ENCODE data around the gene FRMPD1.

The FRMPD1 gene

DNA sequence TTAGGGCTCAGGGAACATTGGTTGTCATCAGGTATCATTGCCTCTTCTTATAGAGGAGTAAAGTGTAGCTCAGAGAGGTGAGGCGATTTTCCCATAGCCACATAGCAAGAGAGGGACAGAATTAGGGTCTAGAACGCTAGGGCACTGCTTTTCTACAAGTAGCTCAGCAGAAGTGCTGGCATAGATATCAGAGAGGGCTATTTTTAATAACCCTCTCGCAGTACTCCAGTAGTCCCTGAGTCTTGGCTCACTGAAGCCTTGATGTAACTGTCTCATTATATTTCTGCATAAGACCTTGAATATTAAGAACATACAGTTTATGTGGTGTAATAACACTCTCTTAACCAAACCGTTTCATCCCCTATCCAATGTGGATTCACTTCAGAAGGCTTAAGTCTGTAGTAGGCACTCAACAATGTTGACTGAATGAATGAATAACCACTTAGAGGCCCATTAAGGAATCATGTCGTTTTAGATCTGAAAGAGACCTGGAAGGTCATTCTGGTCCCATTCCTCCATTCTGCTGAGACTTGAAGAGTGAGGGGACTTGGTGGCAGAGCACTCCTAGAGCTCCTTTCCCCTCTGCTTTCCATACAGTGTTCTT lies 4.7 kb upstream of the FRMPD1 start:
- Mint-ChIP-seq H3K36me3 (ENCODE audit: low read depth) (no peaks in the 10 kb centered on the region), H3K27ac (no peak overlapping the region), H3K4me1 (ENCODE audit: low read depth) (peaks cover 2% of the 10 kb centered on the region), H3K9me3 (no peaks in the 10 kb centered on the region), H3K27me3 (ENCODE audit: low read depth) (peaks cover 60% of the 10 kb centered on the region), H3K4me3 (no peak overlapping the region)
- DNase-seq (ENCODE audit: low spot score), result no peak

DNA sequence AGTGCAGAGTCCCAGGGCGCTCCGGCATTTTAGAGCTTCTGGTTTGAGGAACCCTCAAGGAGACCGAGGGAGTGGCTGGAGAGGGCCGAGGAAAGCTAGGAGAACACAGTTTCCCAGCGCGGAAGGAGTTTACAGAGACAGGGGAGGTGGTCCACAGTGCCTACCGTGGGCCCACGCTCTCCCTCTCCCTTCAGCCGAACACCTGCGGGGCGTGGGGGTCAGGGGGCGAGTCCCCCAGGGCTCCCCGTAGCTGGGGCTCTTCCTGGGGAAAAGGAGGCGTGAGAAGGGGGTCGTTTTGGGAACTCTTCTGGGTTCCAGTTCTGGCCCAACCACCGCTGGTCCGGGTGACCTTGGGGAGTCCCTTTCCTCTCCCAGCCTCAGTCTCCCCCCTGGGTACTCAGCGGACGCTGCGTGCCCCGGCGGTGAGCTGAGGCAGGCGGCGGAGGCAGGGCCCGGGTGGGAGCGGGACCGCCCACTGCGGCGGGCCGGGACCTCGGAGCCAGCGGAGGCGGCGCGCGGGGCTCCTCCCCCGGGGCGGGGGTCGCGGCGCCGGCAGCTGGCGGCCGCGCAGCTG lies 368 bp upstream of the FRMPD1 start:
- Mint-ChIP-seq H3K9me3 (no peaks in the 10 kb centered on the region), H3K27me3 (ENCODE audit: low read depth) (peaks cover 75% of the 10 kb centered on the region), H3K36me3 (ENCODE audit: low read depth) (no peaks in the 10 kb centered on the region), H3K4me1 (ENCODE audit: low read depth) (peaks cover 2% of the 10 kb centered on the region), H3K4me3 (peak overlapping the region; percentile 72), H3K27ac (no peak overlapping the region)
- DNase-seq (ENCODE audit: low spot score), result no peak

DNA sequence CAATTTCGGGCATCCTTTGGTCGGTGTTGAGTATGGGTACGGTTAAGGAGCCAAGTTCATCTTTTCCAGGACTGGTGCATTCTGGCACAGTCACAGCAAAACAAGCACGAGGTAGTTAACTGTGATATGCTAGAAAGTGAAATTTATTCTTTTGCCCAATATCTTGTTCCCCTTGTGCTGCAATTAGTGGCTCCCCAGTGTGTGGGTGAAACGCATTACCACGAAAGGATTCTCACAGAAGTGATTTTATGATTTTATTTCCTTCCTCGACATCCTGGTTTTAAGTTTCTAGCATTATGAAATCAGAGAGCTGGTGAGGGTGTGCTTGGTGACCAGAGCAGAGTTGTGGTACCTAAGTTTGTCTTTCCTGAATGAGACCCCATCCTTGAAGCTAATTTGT lies 1.5 kb downstream of the FRMPD1 start:
- DNase-seq (ENCODE audit: low spot score), result no peak
- Mint-ChIP-seq H3K9me3 (no peaks in the 10 kb centered on the region), H3K36me3 (ENCODE audit: low read depth) (no peaks in the 10 kb centered on the region), H3K27ac (no peak overlapping the region), H3K27me3 (ENCODE audit: low read depth) (peaks cover 68% of the 10 kb centered on the region), H3K4me1 (ENCODE audit: low read depth) (peaks cover 2% of the 10 kb centered on the region), H3K4me3 (no peak overlapping the region)

DNA sequence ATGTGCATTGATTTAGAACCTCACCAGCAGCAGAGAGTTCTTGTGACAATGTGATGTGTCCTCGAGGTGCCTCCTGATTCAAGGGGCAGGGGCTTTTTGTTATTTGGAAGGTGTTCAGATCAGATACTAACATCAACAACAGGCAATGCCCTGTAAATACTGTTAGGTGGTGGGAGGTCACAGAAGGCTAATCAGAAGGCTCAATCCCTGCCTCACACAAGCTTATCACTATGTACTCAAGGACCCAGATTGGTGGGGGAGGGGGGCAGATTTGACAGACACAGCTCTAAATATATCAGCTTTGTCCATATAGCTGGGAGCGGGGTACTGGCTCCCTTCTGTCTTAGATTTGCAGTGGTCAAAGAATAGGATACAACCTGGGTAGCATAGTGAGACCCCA lies 2.6 kb downstream of the FRMPD1 start:
- Mint-ChIP-seq H3K36me3 (ENCODE audit: low read depth) (no peaks in the 10 kb centered on the region), H3K4me1 (ENCODE audit: low read depth) (peaks cover 2% of the 10 kb centered on the region), H3K9me3 (no peaks in the 10 kb centered on the region), H3K27ac (no peak overlapping the region), H3K4me3 (no peak overlapping the region), H3K27me3 (ENCODE audit: low read depth) (peaks cover 69% of the 10 kb centered on the region)
- no peak for DNase-seq (ENCODE audit: low spot score)

DNA sequence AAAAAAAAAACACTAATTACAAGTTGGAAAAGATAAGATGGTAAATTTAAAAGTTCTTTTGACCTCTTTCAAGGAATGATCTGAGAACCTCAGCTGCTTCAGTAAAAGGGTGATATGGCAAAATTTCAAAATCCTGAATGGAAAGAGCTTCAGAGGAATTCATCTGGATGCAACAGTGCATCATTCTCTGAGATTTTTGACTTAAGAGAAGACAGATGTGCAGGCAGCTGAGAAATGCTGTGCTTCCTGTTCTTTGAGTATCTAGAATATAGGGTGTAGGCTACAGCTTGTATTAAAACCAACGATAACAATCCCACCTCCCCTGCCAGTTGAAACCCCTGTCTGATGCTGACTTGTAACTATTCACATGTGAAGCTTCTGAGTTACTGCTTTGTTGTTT lies 6.2 kb downstream of the FRMPD1 start:
- H3K9me3 Mint-ChIP-seq, result no peaks in the 10 kb centered on the region
- DNase-seq (ENCODE audit: low spot score), result no peak
- no peak overlapping the region for H3K27ac Mint-ChIP-seq
- H3K4me3 Mint-ChIP-seq, result no peak overlapping the region
- H3K27me3 Mint-ChIP-seq (ENCODE audit: low read depth), result peaks cover 44% of the 10 kb centered on the region
- H3K4me1 Mint-ChIP-seq (ENCODE audit: low read depth), result no peaks in the 10 kb centered on the region
- no peaks in the 10 kb centered on the region for H3K36me3 Mint-ChIP-seq (ENCODE audit: low read depth)

GRCh38 chr9:37660691-37661090 lies 9.9 kb downstream of the FRMPD1 start:
- no peak for DNase-seq (ENCODE audit: low spot score)
- Mint-ChIP-seq H3K27me3 (ENCODE audit: low read depth) (peaks cover 28% of the 10 kb centered on the region), H3K4me3 (no peak overlapping the region), H3K36me3 (ENCODE audit: low read depth) (no peaks in the 10 kb centered on the region), H3K4me1 (ENCODE audit: low read depth) (no peaks in the 10 kb centered on the region), H3K9me3 (no peaks in the 10 kb centered on the region), H3K27ac (no peak overlapping the region)

DNA sequence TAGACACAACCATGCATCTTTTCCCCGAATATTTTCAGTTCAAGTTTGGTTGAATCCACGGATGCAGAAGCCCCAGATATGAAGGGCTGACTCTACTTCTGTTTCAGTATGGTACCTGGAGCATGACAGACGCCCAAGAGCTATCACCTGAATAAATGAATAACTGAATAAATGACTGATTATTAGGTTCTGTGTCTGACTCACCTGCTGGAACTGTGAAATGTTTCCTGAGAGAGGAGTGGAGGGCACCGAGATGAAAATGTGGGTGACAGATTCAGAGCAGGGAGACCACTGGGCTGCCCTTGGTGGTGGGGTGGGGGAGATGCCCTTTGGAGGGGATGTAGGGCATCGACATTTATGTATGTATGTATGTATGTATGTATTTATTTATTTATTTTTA lies 13.2 kb downstream of the FRMPD1 start:
- Mint-ChIP-seq H3K4me3 (no peak overlapping the region), H3K27ac (no peak overlapping the region), H3K27me3 (ENCODE audit: low read depth) (peaks cover 24% of the 10 kb centered on the region), H3K9me3 (no peaks in the 10 kb centered on the region), H3K36me3 (ENCODE audit: low read depth) (no peaks in the 10 kb centered on the region), H3K4me1 (ENCODE audit: low read depth) (no peaks in the 10 kb centered on the region)
- DNase-seq (ENCODE audit: low spot score), result no peak

DNA sequence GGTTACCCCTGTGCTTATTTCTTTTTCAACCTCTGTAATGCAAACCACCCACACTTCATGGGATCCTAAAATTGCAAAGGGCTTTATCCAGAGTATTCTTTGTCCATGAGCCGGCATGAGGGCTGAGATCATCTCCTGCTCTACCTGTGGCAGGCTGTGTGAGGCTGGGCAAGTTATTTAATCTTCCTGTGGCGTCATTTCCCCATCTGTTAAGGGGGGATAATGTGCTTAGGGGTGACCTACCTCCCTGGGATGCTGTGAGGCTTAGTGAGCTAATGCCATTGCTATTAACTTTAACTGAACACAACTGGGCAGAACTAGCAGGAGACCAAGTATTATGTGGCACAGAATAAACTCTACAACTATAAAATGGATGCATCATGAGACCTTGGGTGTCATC lies 17.0 kb downstream of the FRMPD1 start:
- DNase-seq (ENCODE audit: low spot score), result no peak
- H3K4me3 Mint-ChIP-seq, result no peak overlapping the region
- H3K27me3 Mint-ChIP-seq (ENCODE audit: low read depth), result peaks cover 37% of the 10 kb centered on the region
- no peaks in the 10 kb centered on the region for H3K9me3 Mint-ChIP-seq
- no peaks in the 10 kb centered on the region for H3K4me1 Mint-ChIP-seq (ENCODE audit: low read depth)
- H3K27ac Mint-ChIP-seq, result no peak overlapping the region
- no peaks in the 10 kb centered on the region for H3K36me3 Mint-ChIP-seq (ENCODE audit: low read depth)

DNA sequence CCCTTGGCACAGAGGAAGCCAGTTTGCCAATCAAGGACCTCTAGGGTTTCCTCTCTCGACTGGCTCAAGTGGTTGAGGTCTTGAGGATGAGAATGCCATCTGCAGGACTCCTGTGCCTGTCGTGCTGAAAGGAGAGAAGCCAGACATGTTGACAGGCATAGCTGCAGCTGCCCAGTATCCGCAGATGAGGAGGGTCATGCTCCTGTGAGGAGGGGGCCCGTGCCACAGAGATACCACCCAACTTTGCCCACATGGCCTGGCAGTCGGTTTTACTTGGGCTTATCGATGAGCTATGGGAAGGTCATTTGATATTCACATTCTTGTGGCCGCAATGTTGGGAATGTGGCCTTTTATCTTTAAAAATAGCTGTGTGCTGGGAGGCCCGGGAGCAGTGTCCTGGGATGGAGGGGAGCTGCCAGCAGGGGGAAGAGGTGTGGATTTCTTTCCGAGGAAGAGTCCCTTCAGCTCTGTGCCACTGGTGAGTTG lies 17.4 kb downstream of the FRMPD1 start:
- H3K9me3 Mint-ChIP-seq, result no peaks in the 10 kb centered on the region
- H3K27me3 Mint-ChIP-seq (ENCODE audit: low read depth), result peaks cover 35% of the 10 kb centered on the region
- H3K27ac Mint-ChIP-seq, result no peak overlapping the region
- H3K36me3 Mint-ChIP-seq (ENCODE audit: low read depth), result no peaks in the 10 kb centered on the region
- H3K4me3 Mint-ChIP-seq, result no peak overlapping the region
- no peak for DNase-seq (ENCODE audit: low spot score)
- H3K4me1 Mint-ChIP-seq (ENCODE audit: low read depth), result no peaks in the 10 kb centered on the region

DNA sequence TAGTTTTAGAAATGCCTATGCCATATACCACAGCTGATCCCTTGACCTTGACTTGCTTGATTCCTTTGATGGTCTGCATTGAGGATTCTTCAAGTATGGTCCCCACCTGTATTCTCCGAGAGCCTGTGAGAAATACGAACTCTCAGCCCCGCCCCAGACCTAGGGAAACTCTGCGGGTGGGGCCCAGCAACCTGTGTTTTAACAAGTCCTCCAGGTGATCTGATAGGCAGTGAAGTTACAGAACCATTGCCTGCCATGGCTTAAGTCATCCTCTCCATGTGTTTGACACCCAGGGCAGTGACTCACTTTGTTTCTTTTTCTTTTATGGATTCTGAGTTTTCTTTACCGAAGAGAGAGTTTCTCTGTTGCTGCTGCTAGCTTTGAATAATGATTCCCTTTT lies 18.5 kb downstream of the FRMPD1 start:
- H3K27ac Mint-ChIP-seq, result no peak overlapping the region
- H3K36me3 Mint-ChIP-seq (ENCODE audit: low read depth), result no peaks in the 10 kb centered on the region
- no peak overlapping the region for H3K4me3 Mint-ChIP-seq
- H3K27me3 Mint-ChIP-seq (ENCODE audit: low read depth), result peaks cover 31% of the 10 kb centered on the region
- H3K9me3 Mint-ChIP-seq, result no peaks in the 10 kb centered on the region
- DNase-seq (ENCODE audit: low spot score), result no peak
- no peaks in the 10 kb centered on the region for H3K4me1 Mint-ChIP-seq (ENCODE audit: low read depth)

DNA sequence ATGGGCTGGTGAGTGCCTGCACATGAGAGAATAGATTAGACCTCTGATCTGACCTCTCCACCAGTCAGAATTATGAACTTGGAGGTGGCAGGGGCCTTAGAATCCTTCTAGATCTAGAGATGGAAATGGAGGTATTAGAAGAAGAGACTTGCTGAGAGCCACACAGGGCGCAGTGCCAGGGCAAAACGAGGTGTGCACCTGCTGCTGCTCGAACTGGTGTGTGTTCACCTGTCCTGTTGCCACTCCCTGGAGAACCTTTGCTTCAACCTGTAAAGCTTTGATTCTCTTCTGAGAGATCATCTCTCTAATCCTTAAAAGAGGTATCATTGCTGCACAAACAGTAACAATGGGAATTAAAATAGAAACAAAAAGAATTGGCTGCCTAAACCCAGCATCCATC lies 24.9 kb downstream of the FRMPD1 start:
- DNase-seq (ENCODE audit: low spot score), result no peak
- Mint-ChIP-seq H3K36me3 (ENCODE audit: low read depth) (no peaks in the 10 kb centered on the region), H3K4me3 (no peak overlapping the region), H3K4me1 (ENCODE audit: low read depth) (no peaks in the 10 kb centered on the region), H3K9me3 (no peaks in the 10 kb centered on the region), H3K27me3 (ENCODE audit: low read depth) (peaks cover 22% of the 10 kb centered on the region), H3K27ac (no peak overlapping the region)

- Mint-ChIP-seq H3K9me3 (no peaks in the 10 kb centered on the region), H3K36me3 (ENCODE audit: low read depth) (no peaks in the 10 kb centered on the region), H3K4me3 (no peak overlapping the region), H3K4me1 (ENCODE audit: low read depth) (no peaks in the 10 kb centered on the region), H3K27me3 (ENCODE audit: low read depth) (peaks cover 19% of the 10 kb centered on the region), H3K27ac (no peak overlapping the region)
- DNase-seq (ENCODE audit: low spot score), result no peak
These were observed 25.7 kb downstream of the FRMPD1 start for GRCh38 chr9:37676411-37676830.

GRCh38 chr9:37677435-37677834 lies 26.7 kb downstream of the FRMPD1 start:
- H3K36me3 Mint-ChIP-seq (ENCODE audit: low read depth), result no peaks in the 10 kb centered on the region
- no peaks in the 10 kb centered on the region for H3K9me3 Mint-ChIP-seq
- H3K27ac Mint-ChIP-seq, result no peak overlapping the region
- no peak overlapping the region for H3K4me3 Mint-ChIP-seq
- DNase-seq (ENCODE audit: low spot score), result no peak
- H3K27me3 Mint-ChIP-seq (ENCODE audit: low read depth), result peaks cover 15% of the 10 kb centered on the region
- H3K4me1 Mint-ChIP-seq (ENCODE audit: low read depth), result no peaks in the 10 kb centered on the region

DNA sequence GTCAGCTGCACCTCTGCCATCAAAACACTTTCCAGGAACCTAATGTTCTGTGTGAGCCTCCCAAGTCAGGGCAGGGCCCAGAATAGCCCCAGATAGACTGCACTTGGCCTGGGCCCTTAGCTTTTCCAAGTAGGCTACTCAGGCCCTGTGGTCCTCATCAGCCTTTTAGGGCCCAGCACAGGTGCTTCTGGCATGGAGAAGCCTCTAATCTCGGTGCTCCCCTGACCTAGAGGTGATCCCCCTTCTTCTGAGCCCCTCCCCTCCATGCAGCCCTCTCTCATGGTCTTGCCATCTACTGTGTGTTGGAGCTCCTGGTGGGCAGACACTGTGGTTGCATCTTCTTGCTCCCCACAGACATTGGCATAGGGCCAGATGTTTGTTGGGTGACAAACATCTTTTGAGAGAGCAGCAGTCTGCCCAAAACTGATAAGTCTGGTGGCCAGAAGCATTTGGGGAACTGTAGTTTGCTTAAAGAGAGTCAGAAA lies 28.1 kb downstream of the FRMPD1 start:
- Mint-ChIP-seq H3K36me3 (ENCODE audit: low read depth) (no peaks in the 10 kb centered on the region), H3K9me3 (no peaks in the 10 kb centered on the region), H3K27ac (no peak overlapping the region), H3K4me3 (no peak overlapping the region), H3K4me1 (ENCODE audit: low read depth) (no peaks in the 10 kb centered on the region), H3K27me3 (ENCODE audit: low read depth) (peaks cover 24% of the 10 kb centered on the region)
- DNase-seq (ENCODE audit: low spot score), result no peak

Measured in T-helper 2 cell treated with Interferon-gamma antibody and Interleukin-4, amounts not matched to agents 5 μg/mL and 100 μg/mL, for 36 hours (primary cell).